Nephron progenitor cell (in vitro differentiated cells): Measurements from ENCODE around the gene HOXC11.
A peak's percentile ranks its signal among the peaks of the same experiment; 100 is the strongest.

Experiments used
- DNase-seq: peaks from one replicate; pipeline ENCODE4 v3.0.0; 2021
- H3K27ac Mint-ChIP-seq: 2 replicates; pipeline ENCODE4 v1.8.0; 2021; ENCODE audit warnings: mild to moderate bottlenecking, moderate library complexity, mixed read lengths
- H3K27me3 Mint-ChIP-seq: 2 replicates; pipeline ENCODE4 v1.8.0; 2021; ENCODE audit warnings: mild to moderate bottlenecking, low read depth, mixed read lengths; ENCODE audit not compliant: poor library complexity
- H3K36me3 Mint-ChIP-seq: 2 replicates; pipeline ENCODE4 v1.8.0; 2021; ENCODE audit warnings: low read depth, mixed read lengths
- H3K4me1 Mint-ChIP-seq: 2 replicates; pipeline ENCODE4 v1.8.0; 2021; ENCODE audit warnings: mixed read lengths
- H3K4me3 Mint-ChIP-seq: 2 replicates; pipeline ENCODE4 v1.8.0; 2021; ENCODE audit warnings: mild to moderate bottlenecking, moderate library complexity, mixed read lengths
- H3K9me3 Mint-ChIP-seq: 2 replicates; pipeline ENCODE4 v1.8.0; 2021; ENCODE audit warnings: mild to moderate bottlenecking, moderate library complexity, mixed read lengths
- CTCF ChIP-seq: fragments of 200-600 bp; sonication (generic); IDR thresholded peaks from 2 replicates; pipeline ENCODE4 v1.5.0; 2021; ENCODE audit warnings: antibody characterized with exemption

Gene HOXC11

GRCh38 chr12:53973236-53974042 is 513 bp downstream of the HOXC11 start:
- H3K27ac Mint-ChIP-seq: no peak overlapping the region

GRCh38 chr12:53974084-53975063 is 1.4 kb downstream of the HOXC11 start, which contains the start of gene HOTAIR:
HOTAIR (minus strand) TSS chr12:53974954.
- Mint-ChIP-seq H3K27me3 (peaks cover 99% of the 10 kb centered on the region), H3K4me3 (peak within 1 kb of the TSS; percentile 89), H3K27ac (peak within 1 kb of the TSS; percentile 83), H3K9me3 (no peaks in the 10 kb centered on the region), H3K36me3 (no peaks in the 10 kb centered on the region), H3K4me1 (peaks cover 63% of the 10 kb centered on the region)
- no peak for DNase-seq
- no peak for TF ChIP-seq CTCF

More at GRCh38 chr12:53973236-53974042, 513 bp downstream of the HOXC11 start:
- DNase-seq: no peak
- no peaks in the 10 kb centered on the region for H3K36me3 Mint-ChIP-seq
- H3K4me3 Mint-ChIP-seq: peak overlapping the region; percentile 86
- peaks cover 59% of the 10 kb centered on the region for H3K4me1 Mint-ChIP-seq
- TF ChIP-seq CTCF: no peak
- H3K9me3 Mint-ChIP-seq: no peaks in the 10 kb centered on the region
- peaks cover 99% of the 10 kb centered on the region for H3K27me3 Mint-ChIP-seq

GRCh38 chr12:53975064-53975471 is 2.1 kb downstream of the HOXC11 start:
- no peak for TF ChIP-seq CTCF
- Mint-ChIP-seq H3K27ac (peak overlapping the region; percentile 72), H3K9me3 (no peaks in the 10 kb centered on the region), H3K4me1 (peaks cover 70% of the 10 kb centered on the region), H3K27me3 (peaks cover 99% of the 10 kb centered on the region), H3K36me3 (no peaks in the 10 kb centered on the region), H3K4me3 (peak overlapping the region; percentile 89)
- no peak for DNase-seq

GRCh38 chr12:53975479-53976152 is 2.7 kb downstream of the HOXC11 start:
- Mint-ChIP-seq H3K27me3 (peaks cover 99% of the 10 kb centered on the region), H3K27ac (peak overlapping the region; percentile 72), H3K4me1 (peaks cover 75% of the 10 kb centered on the region), H3K36me3 (no peaks in the 10 kb centered on the region), H3K9me3 (no peaks in the 10 kb centered on the region), H3K4me3 (peak overlapping the region; percentile 89)
- no peak for DNase-seq
- no peak for TF ChIP-seq CTCF

- Mint-ChIP-seq H3K9me3 (no peaks in the 10 kb centered on the region), H3K4me3 (peak overlapping the region; percentile 89), H3K36me3 (no peaks in the 10 kb centered on the region), H3K27me3 (peaks cover 99% of the 10 kb centered on the region), H3K4me1 (peaks cover 82% of the 10 kb centered on the region), H3K27ac (no peak overlapping the region)
- TF ChIP-seq CTCF: no peak
- DNase-seq: no peak
Measured at GRCh38 chr12:53976172-53976822, 3.4 kb downstream of the HOXC11 start.
